H7 (cell line): ENCODE results near the gene TRPV5. TPM values are rescaled to one million over a fixed set of nuclear protein-coding genes. Genes with fewer than 3 reads are reported as not detected.

Experiments
- DNase-seq: peaks from one replicate; pipeline ENCODE4 v3.0.0; 2012
- H3K27me3 ChIP-seq: 2 replicates; pipeline ENCODE4 v1.6.0; 2011; ENCODE audit warnings: mild to moderate bottlenecking, low read length; ENCODE audit not compliant: control insufficient read depth, insufficient read depth
- H3K36me3 ChIP-seq: replicated peaks from 2 replicates; pipeline ENCODE4 v1.5.1; 2011; ENCODE audit warnings: low read length; ENCODE audit not compliant: control insufficient read depth, insufficient read depth
- H3K4me3 ChIP-seq: 2 replicates; pipeline ENCODE4 v1.5.1; 2011; ENCODE audit warnings: low read depth, mild to moderate bottlenecking, control low read depth, low read length, moderate library complexity; ENCODE audit not compliant: insufficient read depth
- total RNA-seq: library from RNA; depleted of rRNA; stranded (reverse); fragments of >200 nt; shearing (Covaris generic); gene quantifications from 2 replicates; pipeline ENCODE4 v1.2.3, GENCODE V29; 2014

TRPV5 gene
- total RNA-seq, 1 experiment from 2014 or later: not detected

- no peak overlapping the region for H3K4me3 ChIP-seq
Measured at GRCh38 chr7:142869434-142869833, 64.1 kb downstream of the TRPV5 start.

GRCh38 chr7:142868986-142869415 lies 64.5 kb downstream of the TRPV5 start:
- no peaks in the 10 kb centered on the region for H3K27me3 ChIP-seq
- DNase-seq: no peak
- no peaks in the 10 kb centered on the region; the same call in 1 of the 2 replicates for H3K36me3 ChIP-seq
- no peak overlapping the region for H3K4me3 ChIP-seq

More at GRCh38 chr7:142869434-142869833, 64.1 kb downstream of the TRPV5 start:
- H3K36me3 ChIP-seq: no peaks in the 10 kb centered on the region; the same call in 1 of the 2 replicates
- H3K27me3 ChIP-seq: no peaks in the 10 kb centered on the region
- DNase-seq: no peak

- Histone ChIP-seq H3K27me3 (no peaks in the 10 kb centered on the region), H3K36me3 (no peaks in the 10 kb centered on the region; the same call in 1 of the 2 replicates), H3K4me3 (no peak overlapping the region)
- DNase-seq: peak; percentile 65
Measured at GRCh38 chr7:142868188-142868985, 65.2 kb downstream of the TRPV5 start.

GRCh38 chr7:142867398-142868187 lies 66.0 kb downstream of the TRPV5 start:
- H3K4me3 ChIP-seq: no peak overlapping the region
- no peaks in the 10 kb centered on the region; the same call in 1 of the 2 replicates for H3K36me3 ChIP-seq
- H3K27me3 ChIP-seq: no peaks in the 10 kb centered on the region
- peak; percentile 35 for DNase-seq

- Histone ChIP-seq H3K4me3 (no peak overlapping the region), H3K27me3 (no peaks in the 10 kb centered on the region), H3K36me3 (no peaks in the 10 kb centered on the region; the same call in 1 of the 2 replicates)
- no peak for DNase-seq
Measured at GRCh38 chr7:142867097-142867378, 66.5 kb downstream of the TRPV5 start.

- DNase-seq: peak; percentile 93
- H3K4me3 ChIP-seq: no peak overlapping the region
- no peaks in the 10 kb centered on the region for H3K27me3 ChIP-seq
- no peaks in the 10 kb centered on the region; the same call in 1 of the 2 replicates for H3K36me3 ChIP-seq
Measured at GRCh38 chr7:142866361-142867096, 67.0 kb downstream of the TRPV5 start.

GRCh38 chr7:142865766-142866165 lies 67.8 kb downstream of the TRPV5 start:
- no peaks in the 10 kb centered on the region for H3K27me3 ChIP-seq
- no peaks in the 10 kb centered on the region; the same call in 1 of the 2 replicates for H3K36me3 ChIP-seq
- DNase-seq: peak; percentile 66
- H3K4me3 ChIP-seq: no peak overlapping the region

- H3K4me3 ChIP-seq: no peak overlapping the region
- no peaks in the 10 kb centered on the region for H3K27me3 ChIP-seq
- DNase-seq: peak; percentile 43
- H3K36me3 ChIP-seq: no peaks in the 10 kb centered on the region; the same call in 1 of the 2 replicates
Measured at GRCh38 chr7:142864980-142865747, 68.4 kb downstream of the TRPV5 start.

GRCh38 chr7:142863891-142864685 lies 69.5 kb downstream of the TRPV5 start:
- no peaks in the 10 kb centered on the region for H3K36me3 ChIP-seq
- peak; percentile 52 for DNase-seq
- H3K27me3 ChIP-seq: no peaks in the 10 kb centered on the region
- H3K4me3 ChIP-seq: no peak overlapping the region

GRCh38 chr7:142862786-142863400 lies 70.7 kb downstream of the TRPV5 start:
- peak; percentile 22 for DNase-seq
- H3K4me3 ChIP-seq: no peak overlapping the region
- no peaks in the 10 kb centered on the region for H3K36me3 ChIP-seq
- H3K27me3 ChIP-seq: no peaks in the 10 kb centered on the region

GRCh38 chr7:142862351-142862750 lies 71.2 kb downstream of the TRPV5 start:
- Histone ChIP-seq H3K4me3 (no peak overlapping the region), H3K36me3 (no peaks in the 10 kb centered on the region), H3K27me3 (no peaks in the 10 kb centered on the region; the same call in 1 of the 2 replicates)
- DNase-seq: peak; percentile 50

GRCh38 chr7:142860968-142861367 lies 72.6 kb downstream of the TRPV5 start:
- DNase-seq: peak; percentile 20

GRCh38 chr7:142859829-142860228 lies 73.7 kb downstream of the TRPV5 start:
- no peak for DNase-seq
- Histone ChIP-seq H3K4me3 (no peak overlapping the region), H3K36me3 (no peaks in the 10 kb centered on the region), H3K27me3 (peaks cover 23% of the 10 kb centered on the region)

More at GRCh38 chr7:142860968-142861367, 72.6 kb downstream of the TRPV5 start:
- H3K27me3 ChIP-seq: peaks cover 12% of the 10 kb centered on the region
- H3K4me3 ChIP-seq: no peak overlapping the region
- no peaks in the 10 kb centered on the region for H3K36me3 ChIP-seq
